Nephron progenitor cell (in vitro differentiated cells): ENCODE results near the gene LIMK1.

Source experiments
- DNase-seq: peaks from one replicate; pipeline ENCODE4 v3.0.0; 2021
- H3K27ac Mint-ChIP-seq: 2 replicates; pipeline ENCODE4 v1.8.0; 2021; ENCODE audit warnings: mild to moderate bottlenecking, moderate library complexity, mixed read lengths
- H3K27me3 Mint-ChIP-seq: 2 replicates; pipeline ENCODE4 v1.8.0; 2021; ENCODE audit warnings: mild to moderate bottlenecking, low read depth, mixed read lengths; ENCODE audit not compliant: poor library complexity
- H3K36me3 Mint-ChIP-seq: 2 replicates; pipeline ENCODE4 v1.8.0; 2021; ENCODE audit warnings: low read depth, mixed read lengths
- H3K4me1 Mint-ChIP-seq: 2 replicates; pipeline ENCODE4 v1.8.0; 2021; ENCODE audit warnings: mixed read lengths
- H3K4me3 Mint-ChIP-seq: 2 replicates; pipeline ENCODE4 v1.8.0; 2021; ENCODE audit warnings: mild to moderate bottlenecking, moderate library complexity, mixed read lengths
- H3K9me3 Mint-ChIP-seq: 2 replicates; pipeline ENCODE4 v1.8.0; 2021; ENCODE audit warnings: mild to moderate bottlenecking, moderate library complexity, mixed read lengths
- TF ChIP-seq, protein P1 (sequence below): fragments of 200-600 bp; sonication (generic); IDR thresholded peaks from 2 replicates; pipeline ENCODE4 v1.5.0; 2021; ENCODE audit warnings: antibody characterized with exemption

LIMK1 gene

DNA sequence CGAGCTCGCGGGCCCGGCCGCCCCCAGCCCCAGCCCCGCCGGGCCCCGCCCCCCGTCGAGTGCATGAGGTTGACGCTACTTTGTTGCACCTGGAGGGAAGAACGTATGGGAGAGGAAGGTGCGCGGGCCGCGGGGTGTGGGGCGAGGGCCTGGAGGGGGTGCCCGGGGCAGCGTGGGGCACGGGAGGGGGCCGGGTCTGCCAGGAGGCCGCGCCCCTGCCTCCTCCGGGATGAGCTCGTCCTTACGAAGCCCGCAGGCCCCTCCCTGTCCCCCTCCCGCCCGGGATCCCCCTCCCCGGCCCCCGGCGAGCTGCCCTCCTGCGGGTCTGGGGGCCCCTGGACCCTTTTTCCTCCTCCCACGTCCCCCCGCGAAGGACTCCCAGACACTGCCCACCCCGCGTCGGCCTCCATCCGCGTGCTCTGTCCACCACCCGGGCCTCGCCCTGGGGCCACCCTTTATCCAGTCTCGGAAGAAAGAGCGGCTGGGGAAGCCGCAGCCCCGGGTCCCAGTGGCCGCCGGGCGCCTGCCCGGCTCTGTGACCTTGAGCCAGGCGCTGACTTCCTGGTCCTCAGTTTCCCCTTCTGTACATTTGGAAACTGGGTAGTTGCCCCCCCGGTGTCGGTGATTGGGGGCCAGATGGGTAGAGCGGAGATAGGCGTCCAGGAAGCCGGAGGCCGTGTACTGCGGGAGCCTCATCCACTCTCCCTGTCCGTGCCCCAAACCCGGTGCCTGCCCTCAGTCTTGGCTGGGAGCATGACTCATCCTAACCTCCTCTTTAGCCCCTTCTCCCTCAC lies 521 bp downstream of the LIMK1 start:
- no peak overlapping the region for H3K27ac Mint-ChIP-seq
- peaks cover 4% of the 10 kb centered on the region for H3K27me3 Mint-ChIP-seq
- peaks cover 26% of the 10 kb centered on the region for H3K4me1 Mint-ChIP-seq
- peak overlapping the region; percentile 84 for H3K4me3 Mint-ChIP-seq
- H3K36me3 Mint-ChIP-seq, result peaks cover 28% of the 10 kb centered on the region
- no peak for DNase-seq
- TF ChIP-seq, protein P1, sequence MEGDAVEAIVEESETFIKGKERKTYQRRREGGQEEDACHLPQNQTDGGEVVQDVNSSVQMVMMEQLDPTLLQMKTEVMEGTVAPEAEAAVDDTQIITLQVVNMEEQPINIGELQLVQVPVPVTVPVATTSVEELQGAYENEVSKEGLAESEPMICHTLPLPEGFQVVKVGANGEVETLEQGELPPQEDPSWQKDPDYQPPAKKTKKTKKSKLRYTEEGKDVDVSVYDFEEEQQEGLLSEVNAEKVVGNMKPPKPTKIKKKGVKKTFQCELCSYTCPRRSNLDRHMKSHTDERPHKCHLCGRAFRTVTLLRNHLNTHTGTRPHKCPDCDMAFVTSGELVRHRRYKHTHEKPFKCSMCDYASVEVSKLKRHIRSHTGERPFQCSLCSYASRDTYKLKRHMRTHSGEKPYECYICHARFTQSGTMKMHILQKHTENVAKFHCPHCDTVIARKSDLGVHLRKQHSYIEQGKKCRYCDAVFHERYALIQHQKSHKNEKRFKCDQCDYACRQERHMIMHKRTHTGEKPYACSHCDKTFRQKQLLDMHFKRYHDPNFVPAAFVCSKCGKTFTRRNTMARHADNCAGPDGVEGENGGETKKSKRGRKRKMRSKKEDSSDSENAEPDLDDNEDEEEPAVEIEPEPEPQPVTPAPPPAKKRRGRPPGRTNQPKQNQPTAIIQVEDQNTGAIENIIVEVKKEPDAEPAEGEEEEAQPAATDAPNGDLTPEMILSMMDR, result no peak
- H3K9me3 Mint-ChIP-seq, result no peaks in the 10 kb centered on the region

DNA sequence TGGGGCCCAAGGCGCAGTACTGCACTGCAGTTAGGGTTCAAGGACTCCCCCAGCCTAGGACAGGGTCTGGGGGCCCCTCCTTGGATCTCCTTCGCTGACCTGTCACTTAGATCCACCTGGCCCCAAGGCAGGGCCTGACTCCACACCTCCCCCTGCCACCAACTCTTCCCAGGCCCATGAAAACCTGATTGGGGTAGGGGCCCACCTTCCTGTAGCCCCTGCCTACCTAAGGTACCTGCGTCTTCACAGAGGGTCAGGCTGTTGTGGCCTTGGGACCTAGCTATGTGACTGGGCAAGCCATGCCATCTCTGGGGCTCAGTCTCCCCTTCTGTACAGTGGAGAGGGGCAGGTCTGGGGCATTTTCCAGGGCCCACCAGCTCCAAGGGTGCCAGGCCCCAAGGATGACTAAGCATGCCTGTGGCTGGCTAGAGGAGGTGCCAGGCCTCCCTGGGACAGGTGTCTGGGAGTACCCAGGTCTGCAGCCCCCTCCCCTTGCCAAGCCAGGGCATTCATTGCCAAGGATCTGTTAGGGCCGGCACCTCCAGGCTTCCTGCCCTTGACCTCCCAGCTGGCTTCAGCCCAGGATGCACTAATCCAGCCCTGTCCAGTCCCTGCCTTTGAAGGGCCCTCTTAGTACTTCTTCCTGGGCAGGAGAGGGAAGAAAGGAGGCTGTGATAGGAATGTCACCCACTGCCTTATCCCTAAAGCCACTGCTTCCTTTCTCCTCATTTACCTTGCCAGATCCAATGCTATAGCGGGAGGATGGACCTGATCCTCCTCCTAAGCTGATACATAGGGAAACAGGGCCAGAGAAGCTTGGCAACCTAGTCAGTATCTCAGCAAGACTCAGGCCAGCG lies 1.3 kb downstream of the LIMK1 start:
- Mint-ChIP-seq H3K27me3 (peaks cover 7% of the 10 kb centered on the region), H3K27ac (no peak overlapping the region), H3K36me3 (peaks cover 37% of the 10 kb centered on the region), H3K9me3 (no peaks in the 10 kb centered on the region), H3K4me1 (peaks cover 29% of the 10 kb centered on the region), H3K4me3 (peak overlapping the region; percentile 84)
- no peak for DNase-seq
- TF ChIP-seq, protein P1, result no peak

DNA sequence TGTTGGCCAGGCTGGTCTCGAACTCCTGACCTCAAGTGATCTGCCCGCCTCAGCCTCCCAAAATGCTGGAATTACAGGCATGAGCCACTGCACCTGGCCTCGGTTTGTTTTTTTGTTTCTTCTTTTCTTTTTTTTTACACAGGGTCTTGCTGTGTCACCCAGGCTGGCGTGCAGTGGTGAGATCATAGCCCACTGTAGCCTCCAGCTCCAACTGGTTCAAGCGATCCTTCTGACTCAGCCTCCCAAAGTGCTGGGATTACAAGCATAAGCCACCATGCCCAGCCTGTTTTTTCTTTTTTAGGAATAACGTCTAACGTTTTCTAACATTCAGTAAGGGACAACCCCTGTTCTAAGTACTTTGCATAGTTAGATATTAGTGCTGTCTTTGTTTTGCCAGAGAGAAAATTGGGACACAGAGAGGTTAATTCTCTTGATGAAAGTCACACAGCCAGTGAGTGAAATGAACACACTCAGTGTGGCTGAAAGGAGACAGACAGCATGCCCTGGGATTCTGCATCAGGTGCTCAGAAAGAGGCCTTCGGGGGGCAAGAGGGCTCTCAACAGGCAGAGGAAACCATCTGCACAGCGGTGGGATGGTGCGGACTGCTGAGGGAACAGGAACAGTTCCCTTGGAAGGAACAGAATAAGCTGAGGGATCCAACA lies 4.3 kb downstream of the LIMK1 start:
- no peak overlapping the region for H3K27ac Mint-ChIP-seq
- H3K9me3 Mint-ChIP-seq, result no peaks in the 10 kb centered on the region
- H3K4me1 Mint-ChIP-seq, result peaks cover 40% of the 10 kb centered on the region
- no peak overlapping the region for H3K4me3 Mint-ChIP-seq
- no peak for DNase-seq
- peaks cover 38% of the 10 kb centered on the region for H3K36me3 Mint-ChIP-seq
- peaks cover 7% of the 10 kb centered on the region for H3K27me3 Mint-ChIP-seq
- TF ChIP-seq, protein P1, result no peak

DNA sequence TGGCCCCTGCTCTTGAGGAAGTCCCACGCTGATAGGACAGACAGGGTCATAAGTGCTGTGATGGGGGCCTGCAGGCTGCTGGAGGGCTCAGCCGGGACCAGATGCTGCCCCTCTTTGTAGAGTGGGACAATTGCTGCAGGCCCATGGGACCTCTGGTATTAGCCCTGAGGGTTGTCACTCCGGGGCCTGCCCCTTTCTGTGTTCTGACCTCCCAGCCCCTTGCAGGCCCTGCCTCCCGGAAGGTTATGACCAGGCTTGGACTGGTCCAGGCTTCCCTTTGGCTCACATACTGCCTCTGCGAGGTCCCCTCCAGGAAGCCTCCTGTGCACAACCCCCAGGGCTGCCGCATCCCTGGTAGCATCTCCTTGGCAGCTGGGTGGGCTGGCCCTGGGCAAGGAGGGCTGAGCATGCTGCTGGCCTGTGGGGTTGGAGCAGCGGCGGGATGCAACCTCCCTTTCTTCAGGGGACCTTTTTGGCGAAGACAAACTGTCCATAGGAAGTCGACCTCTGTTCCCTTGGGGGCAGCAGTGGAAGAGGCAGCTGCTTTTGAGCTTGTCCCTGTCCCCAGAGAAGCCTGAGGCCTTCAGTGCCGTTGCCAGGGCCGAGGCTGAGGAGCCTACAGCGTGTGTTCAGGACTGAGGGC lies 8.8 kb downstream of the LIMK1 start:
- Mint-ChIP-seq H3K4me3 (peak overlapping the region; percentile 13), H3K4me1 (peaks cover 44% of the 10 kb centered on the region), H3K9me3 (no peaks in the 10 kb centered on the region), H3K27me3 (peaks cover 7% of the 10 kb centered on the region), H3K36me3 (peaks cover 37% of the 10 kb centered on the region), H3K27ac (peak overlapping the region; percentile 85)
- TF ChIP-seq, protein P1, result no peak
- peak; percentile 57 for DNase-seq

DNA sequence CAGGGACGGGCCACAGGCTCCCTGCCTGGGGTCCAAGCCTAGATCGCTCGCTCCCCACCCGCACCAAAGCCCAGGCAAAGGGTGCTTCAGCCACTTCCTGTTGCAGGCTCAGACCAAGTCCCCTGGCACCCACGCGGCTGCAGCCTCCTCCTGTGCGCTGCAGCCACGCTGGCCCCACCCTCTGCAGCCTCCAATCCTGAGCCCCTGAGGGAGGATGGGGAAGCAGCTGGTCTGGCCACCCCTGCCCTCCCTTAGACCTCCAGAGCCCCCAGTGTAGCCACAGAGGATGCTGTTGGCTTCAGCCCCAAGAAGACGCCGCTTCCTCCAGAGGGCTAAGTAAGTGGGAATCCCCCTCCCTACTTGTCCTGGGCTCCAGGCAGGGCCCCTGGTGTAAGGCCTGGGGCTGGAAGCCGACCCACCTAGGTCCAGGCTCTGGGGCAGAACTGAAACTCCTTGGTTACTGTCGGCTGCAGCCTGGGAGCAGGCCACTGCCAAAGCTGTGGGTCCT lies 9.4 kb downstream of the LIMK1 start:
- TF ChIP-seq, protein P1, result no peak
- Mint-ChIP-seq H3K27ac (no peak overlapping the region), H3K9me3 (peaks cover 4% of the 10 kb centered on the region), H3K4me1 (peaks cover 47% of the 10 kb centered on the region), H3K36me3 (peaks cover 37% of the 10 kb centered on the region), H3K27me3 (peaks cover 6% of the 10 kb centered on the region), H3K4me3 (peak overlapping the region; percentile 13)
- no peak for DNase-seq
